K562 (cell line): ENCODE data around the gene BAHD1. TPM values are rescaled to one million over a fixed set of nuclear protein-coding genes. Genes with fewer than 3 reads are reported as not detected.
A peak's percentile ranks its signal among the peaks of the same experiment; 100 is the strongest.

ENCODE experiments used
- ATAC-seq: fragments of 200-7000 bp; cut with Tn5 transposase; 3 replicates; pipeline ENCODE4 v1.9.1; 2020; ENCODE audit warnings: moderate library complexity
- BruUV-seq: library from RNA; stranded (reverse); fragments of 400-500 nt; replicated peaks from 2 replicates; lab custom pipeline; 2021; lab: Mats Ljungman, UMichigan
- CTCF ChIA-PET: fragments of 300-600 bp; formaldehyde crosslinking; extraction: SDS; loops from one replicate; lab custom pipeline; 2021; ENCODE audit warnings: low intra/inter-chr PET ratio; lab: Yijun Ruan, JAX
- POLR2A ChIA-PET: fragments of 300-600, 350-650 bp; sonication (Branson Sonifier 250); formaldehyde crosslinking; extraction: SDS; loops from one replicate; lab custom pipeline; 2021; ENCODE audit warnings: antibody characterized with exemption, inconsistent platforms; lab: Yijun Ruan, JAX
- DNase-seq, 4 experiments: peaks; one replicate each; pipeline versions ENCODE4 v3.0.0 to v3.0.0-alpha.2; 2011 to 2018; ENCODE audit warnings: low spot score in 3 of 4, mixed read lengths in 3 of 4; ENCODE audit errors: extremely low read depth in 1 of 4
- FAIRE-seq: peaks from 2 replicates; lab custom pipeline; 2011; peaks lifted over from hg19 to GRCh38; lab: Jason Lieb, UNC
- H2AFZ ChIP-seq: 2 replicates; pipeline ENCODE4 v1.6.0; 2011; ENCODE audit warnings: low read depth, low read length, control low read depth, inconsistent platforms
- H3K27ac ChIP-seq: fragments of 200-600 bp; 3 replicates; pipeline ENCODE4 v1.8.0; 2011; ENCODE audit warnings: low read depth, mild to moderate bottlenecking, control low read depth, inconsistent platforms, low read length, moderate library complexity, mixed read lengths; ENCODE audit errors: extremely low read depth
- H3K27me3 ChIP-seq, 2 experiments: fragments of 300-600 bp in 1 of 2; 2 replicates in 1 of 2; 3 replicates in 1 of 2; pipeline versions ENCODE4 v1.6.0 to v1.8.0; 2011; ENCODE audit warnings: inconsistent platforms in 2 of 2, low read length in 2 of 2, mild to moderate bottlenecking in 1 of 2, mixed read lengths in 1 of 2, moderate library complexity in 1 of 2; ENCODE audit not compliant: control insufficient read depth in 2 of 2, insufficient read depth in 2 of 2
- H3K36me3 ChIP-seq: fragments of 300-600 bp; 3 replicates; pipeline ENCODE4 v1.8.0; 2011; ENCODE audit warnings: mild to moderate bottlenecking, low read length, inconsistent platforms; ENCODE audit not compliant: control insufficient read depth, insufficient read depth
- H3K4me1 ChIP-seq, 2 experiments: fragments of 200-600 bp in 1 of 2; replicated peaks in 1 of 2; 2 replicates in 1 of 2; 3 replicates in 1 of 2; pipeline versions ENCODE4 v1.5.1 to v1.8.0; 2011; ENCODE audit warnings: inconsistent platforms in 2 of 2, low read length in 2 of 2, mild to moderate bottlenecking in 1 of 2, mixed read lengths in 1 of 2, moderate library complexity in 1 of 2; ENCODE audit not compliant: control insufficient read depth in 2 of 2, insufficient read depth in 2 of 2
- H3K4me2 ChIP-seq: 2 replicates; pipeline ENCODE4 v1.6.1; 2011; ENCODE audit warnings: low read length, control low read depth, inconsistent platforms, mixed read lengths; ENCODE audit not compliant: insufficient read depth
- H3K4me3 ChIP-seq: fragments of 200-600 bp; sonication (generic), shearing (Covaris generic); 2 replicates; pipeline ENCODE4 v1.5.1; 2016; ENCODE audit warnings: control low read depth, inconsistent platforms
- H3K79me2 ChIP-seq: fragments of 200-600 bp; 3 replicates; pipeline ENCODE4 v1.8.0; 2011; ENCODE audit warnings: low read length, inconsistent platforms; ENCODE audit not compliant: control insufficient read depth, insufficient read depth
- H3K9ac ChIP-seq, 2 experiments: 2 replicates each; pipeline versions ENCODE4 v1.6.0 to v1.6.1; 2011; ENCODE audit warnings: low read depth in 2 of 2, low read length in 2 of 2, control low read depth in 1 of 2, inconsistent platforms in 1 of 2, mild to moderate bottlenecking in 1 of 2, mixed read lengths in 1 of 2; ENCODE audit not compliant: insufficient read depth in 1 of 2
- H3K9me1 ChIP-seq: one replicate; pipeline ENCODE4 v1.6.0; 2011; ENCODE audit warnings: inconsistent platforms, mild to moderate bottlenecking, low read length, moderate library complexity; ENCODE audit not compliant: control insufficient read depth, insufficient read depth
- H3K9me3 ChIP-seq: replicated peaks from 2 replicates; pipeline ENCODE4 v1.5.1; 2011; ENCODE audit warnings: low read depth, low read length, inconsistent platforms; ENCODE audit not compliant: control insufficient read depth, insufficient read depth
- H4K20me1 ChIP-seq: replicated peaks from 2 replicates; pipeline ENCODE4 v1.6.1; 2011; ENCODE audit warnings: low read length, inconsistent platforms, mixed read lengths; ENCODE audit not compliant: control insufficient read depth, insufficient read depth
- CHD1 ChIP-seq: fragments of 200-600 bp; sonication (generic); IDR thresholded peaks from one replicate; pipeline ENCODE4 v1.6.1; 2012; ENCODE audit warnings: mild to moderate bottlenecking, moderate library complexity, low read length, inconsistent platforms
- FOSL1 ChIP-seq: fragments of 200-800 bp; sonication (Bioruptor generic); conservative IDR thresholded peaks from 2 replicates; pipeline ENCODE4 v1.6.1; 2016; ENCODE audit warnings: missing genetic modification characterization, missing compliant biosample characterization
- FUS ChIP-seq: fragments of 200-400 bp; formaldehyde crosslinking; optimal IDR thresholded peaks from 2 replicates; pipeline ENCODE3; 2017; ENCODE audit warnings: low read depth, low read length
- GATAD2B ChIP-seq: fragments of 450-650 bp; IDR thresholded peaks from 2 replicates; pipeline ENCODE4 v1.6.1; 2017; ENCODE audit warnings: mild to moderate bottlenecking, borderline replicate concordance
- HCFC1 ChIP-seq: IDR thresholded peaks from 2 replicates; pipeline ENCODE4 v1.6.1; 2012; ENCODE audit warnings: low read depth, low read length, improper control_type of control experiment
- OTX1 ChIP-seq: fragments of 450-650 bp; formaldehyde crosslinking; IDR thresholded peaks from 2 replicates; pipeline ENCODE4 v1.4.0; 2022; ENCODE audit warnings: mild to moderate bottlenecking
- PRPF4 ChIP-seq: fragments of 200-400 bp; formaldehyde crosslinking; IDR thresholded peaks from one replicate; pipeline ENCODE4 v1.6.1; 2017; ENCODE audit warnings: low read length, low read depth, mild to moderate bottlenecking; ENCODE audit not compliant: insufficient read depth, poor library complexity, severe bottlenecking
- SIX5 ChIP-seq, 2 experiments: IDR thresholded peaks; 2 replicates each; pipeline ENCODE4 v1.6.1; 2011; ENCODE audit warnings: low read length in 2 of 2, borderline replicate concordance in 1 of 2, low read depth in 1 of 2, mild to moderate bottlenecking in 1 of 2, moderate library complexity in 1 of 2; ENCODE audit not compliant: insufficient read depth in 1 of 2
- SMAD2 ChIP-seq: fragments of 150-350 bp; IDR thresholded peaks from 2 replicates; pipeline ENCODE4 v1.6.1; 2014; ENCODE audit warnings: low read depth, mild to moderate bottlenecking, low read length
- SMARCE1 ChIP-seq: fragments of 450-650 bp; IDR thresholded peaks from 2 replicates; pipeline ENCODE4 v1.7.1; 2016; ENCODE audit warnings: mild to moderate bottlenecking
- ZNF695 ChIP-seq: fragments of 450-650 bp; formaldehyde crosslinking; IDR thresholded peaks from 2 replicates; pipeline ENCODE4 v1.4.0; 2020; ENCODE audit warnings: mild to moderate bottlenecking, moderate library complexity
- WGBS: fragments of 100-300 bp; shearing (Covaris generic); methylation state at CpG from one replicate; pipeline ENCODE4 v1.1.6; 2016; ENCODE audit warnings: low coverage, mixed read lengths; ENCODE audit not compliant: insufficient coverage; ENCODE audit errors: missing lambda C conversion rate; 5-methylcytosine and 5-hydroxymethylcytosine counted together
- in situ Hi-C: fragments of 300-500 bp; cut with MboI; formaldehyde crosslinking; loops from 4 replicates; pipeline ENCODE4 v1.15.0; 2018; ENCODE audit warnings: inconsistent platforms, mixed read lengths
- intact Hi-C: fragments of 100-400 bp; cut with micrococcal nuclease; formaldehyde crosslinking; loops from 2 replicates; pipeline ENCODE4 v1.14.2; 2022
- polyA plus RNA-seq, 8 experiments: library from polyadenylated mRNA; depleted of rRNA in 4 of 8; stranded (reverse) in 5 of 8; unstranded in 3 of 8; fragments of >200 nt; fragmentation: Nextera tagmentation in 2 of 8; fragmentation: Illumina TruSeq in 1 of 8; extraction: Ambion mirVana in 2 of 8; extraction: Trizol in 1 of 8; gene quantifications; 2 replicates each; pipeline versions ENCODE4 v1.2.1 to v1.2.3, GENCODE V29; 2011 to 2014; ENCODE audit warnings: inconsistent platforms in 1 of 8, missing spikeins in 1 of 8
- total RNA-seq, 7 experiments: library from RNA; depleted of rRNA in 6 of 7; stranded (reverse); fragments of >200 nt in 6 of 7; fragmentation: Illumina TruSeq in 2 of 7; extraction: Trizol in 2 of 7; gene quantifications; 2 replicates each; pipeline versions ENCODE4 v1.2.1 to v1.2.3, GENCODE V29; 2011 to 2021; ENCODE audit warnings: low replicate concordance in 1 of 7
- TF ChIP-seq, protein P1 (sequence below): fragments of 450-650 bp; formaldehyde crosslinking; IDR thresholded peaks from 2 replicates; pipeline ENCODE4 v1.4.0; 2020; ENCODE audit warnings: mild to moderate bottlenecking, moderate library complexity

The BAHD1 gene
- total and polyA plus RNA-seq, 9 of the 15 experiments (the other 6 are each of a cell fraction or from before 2014, with no cell fraction given), result 0.55 to 38.5 (median 11.5) TPM

GRCh38 chr15:40439960-40440742 lies 602 bp upstream of the BAHD1 start (continued):
- TF ChIP-seq FOSL1 (tag) (no peak), PRPF4 (no peak), ZNF695 (CRISPR knock-in tag) (no peak), HCFC1 (no peak)
- TF ChIP-seq, all 486 proteins: peak for 40

- Histone ChIP-seq H3K27ac (peak overlapping the region; percentile 85), H3K9me3 (no peaks in the 10 kb centered on the region), H2AFZ (no peak overlapping the region), H4K20me1 (peaks cover 33% of the 10 kb centered on the region), H3K27me3 (no peaks in the 10 kb centered on the region), H3K4me3 (peak overlapping the region; percentile 80), H3K79me2 (peaks cover 82% of the 10 kb centered on the region), H3K9me1 (peaks cover 4% of the 10 kb centered on the region), H3K9ac (peak overlapping the region; percentile 66 to 95; a peak in 3 of 4 replicates), H3K4me1 (peaks cover 44 to 60% of the 10 kb centered on the region in 2 experiments), H3K4me2 (peak overlapping the region; percentile 66), H3K36me3 (peaks cover 29% of the 10 kb centered on the region; the same call in 2 of the 3 replicates)
- CTCF ChIA-PET, result interaction anchor here (0.7 kb wide), 2 partner anchors 28 to 896 kb away, joined by 4 read pairs; no protein-coding TSS in a partner anchor
- ATAC-seq, result peak; percentile 14
- under 1% methylated on average over 28 of the region's 119 CpGs for WGBS
- BruUV-seq, result no TSS peak
- POLR2A ChIA-PET, result interaction anchor here (0.6 to 8.4 kb wide), 8 partner anchors 11 to 168 kb away, joined by 3 to 89 read pairs (median 4); no protein-coding TSS in a partner anchor
- intact Hi-C loops, result loop anchor here (2.0 to 5.0 kb wide), 2 partner anchors 29 to 65 kb away; partner anchors contain the start of gene CHST14
- FAIRE-seq, result no peak
- in situ Hi-C loops, result no loop called here
- peak; percentile 44 to 76 (median 60) for DNase-seq
- TF ChIP-seq GATAD2B, result 0 out of 2 replicates have a peak, but pooled peaks have one; percentile 7
- TF ChIP-seq, protein P1, sequence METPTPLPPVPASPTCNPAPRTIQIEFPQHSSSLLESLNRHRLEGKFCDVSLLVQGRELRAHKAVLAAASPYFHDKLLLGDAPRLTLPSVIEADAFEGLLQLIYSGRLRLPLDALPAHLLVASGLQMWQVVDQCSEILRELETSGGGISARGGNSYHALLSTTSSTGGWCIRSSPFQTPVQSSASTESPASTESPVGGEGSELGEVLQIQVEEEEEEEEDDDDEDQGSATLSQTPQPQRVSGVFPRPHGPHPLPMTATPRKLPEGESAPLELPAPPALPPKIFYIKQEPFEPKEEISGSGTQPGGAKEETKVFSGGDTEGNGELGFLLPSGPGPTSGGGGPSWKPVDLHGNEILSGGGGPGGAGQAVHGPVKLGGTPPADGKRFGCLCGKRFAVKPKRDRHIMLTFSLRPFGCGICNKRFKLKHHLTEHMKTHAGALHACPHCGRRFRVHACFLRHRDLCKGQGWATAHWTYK (CRISPR knock-in tag), result no peak
- TF ChIP-seq SIX5 (IDR thresholded peaks at IDR 0.05; ENCODE audit: borderline replicate concordance in 1 of 2, insufficient read depth in 1 of 2, low read depth in 1 of 2, low read length in 2 of 2), result no peak
- TF ChIP-seq FUS, result no peak
- TF ChIP-seq OTX1 (CRISPR knock-in tag), result no peak
- TF ChIP-seq CHD1, result no peak
- no peak for TF ChIP-seq SMARCE1
- TF ChIP-seq SMAD2, result no peak
These were observed 1.1 kb downstream of the BAHD1 start for GRCh38 chr15:40441565-40442531.
